ENCODE data around the gene ROBO1.

DNA sequence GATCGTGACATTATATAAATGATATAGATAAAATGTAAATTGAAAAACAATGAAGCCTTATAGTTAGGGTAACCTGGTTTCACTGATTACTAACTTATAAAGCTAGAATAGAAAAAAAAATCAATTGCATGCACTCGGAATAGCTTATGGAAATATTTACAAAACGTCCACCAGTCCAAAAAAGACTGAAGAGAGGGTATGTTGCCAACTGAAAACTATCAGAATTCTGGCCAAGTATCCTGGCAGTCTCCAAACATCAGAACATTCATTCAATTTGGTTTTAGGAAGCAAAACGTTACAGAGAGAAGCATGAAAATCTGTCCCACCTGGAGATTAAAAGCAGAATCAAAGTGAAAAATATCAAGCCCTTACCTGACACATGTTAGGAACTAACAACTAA, 892.4 kb downstream of the ROBO1 start:
- TF ChIP-seq, protein P1, sequence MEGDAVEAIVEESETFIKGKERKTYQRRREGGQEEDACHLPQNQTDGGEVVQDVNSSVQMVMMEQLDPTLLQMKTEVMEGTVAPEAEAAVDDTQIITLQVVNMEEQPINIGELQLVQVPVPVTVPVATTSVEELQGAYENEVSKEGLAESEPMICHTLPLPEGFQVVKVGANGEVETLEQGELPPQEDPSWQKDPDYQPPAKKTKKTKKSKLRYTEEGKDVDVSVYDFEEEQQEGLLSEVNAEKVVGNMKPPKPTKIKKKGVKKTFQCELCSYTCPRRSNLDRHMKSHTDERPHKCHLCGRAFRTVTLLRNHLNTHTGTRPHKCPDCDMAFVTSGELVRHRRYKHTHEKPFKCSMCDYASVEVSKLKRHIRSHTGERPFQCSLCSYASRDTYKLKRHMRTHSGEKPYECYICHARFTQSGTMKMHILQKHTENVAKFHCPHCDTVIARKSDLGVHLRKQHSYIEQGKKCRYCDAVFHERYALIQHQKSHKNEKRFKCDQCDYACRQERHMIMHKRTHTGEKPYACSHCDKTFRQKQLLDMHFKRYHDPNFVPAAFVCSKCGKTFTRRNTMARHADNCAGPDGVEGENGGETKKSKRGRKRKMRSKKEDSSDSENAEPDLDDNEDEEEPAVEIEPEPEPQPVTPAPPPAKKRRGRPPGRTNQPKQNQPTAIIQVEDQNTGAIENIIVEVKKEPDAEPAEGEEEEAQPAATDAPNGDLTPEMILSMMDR (IDR thresholded peaks at IDR 0.05), result no peak
- no peak for TF ChIP-seq POLR2A (IDR thresholded peaks at IDR 0.05)

Measured in right lobe of liver (tissue), 4 donors.